ENCODE measurements around the gene CAMSAP2.

CAMSAP2 gene

DNA sequence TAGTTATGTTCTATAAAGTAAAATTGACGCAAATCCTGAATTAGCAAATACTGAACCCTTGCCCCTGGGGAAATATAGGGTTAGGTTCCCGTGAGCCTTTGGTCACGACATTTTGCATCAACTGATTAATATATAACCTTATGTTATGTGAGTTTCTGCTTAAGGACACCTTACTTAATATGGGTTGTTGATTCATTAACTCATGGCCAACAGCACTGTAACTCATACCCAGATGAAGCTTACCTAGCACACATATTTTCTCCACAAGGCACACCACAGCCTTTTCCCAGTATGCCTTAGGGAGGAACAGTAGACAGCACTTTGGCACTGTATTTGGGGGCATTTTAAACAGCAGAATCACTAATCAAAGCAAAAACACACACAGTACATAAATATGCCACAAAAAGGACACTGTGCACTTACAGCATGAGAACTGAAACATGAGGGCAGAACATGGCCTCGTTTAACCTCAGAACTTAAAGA, 171.1 kb downstream of the CAMSAP2 start:
- peaks cover 37 to 38% of the 10 kb centered on the region in 2 experiments for H3K4me1 ChIP-seq (ENCODE audit: control insufficient read depth in 1 of 2, insufficient read depth in 1 of 2, low read depth in 1 of 2, low read length in 1 of 2)
- no peak overlapping the region for H3K27ac ChIP-seq
- H3K9me3 ChIP-seq, result no peaks in the 10 kb centered on the region
- no peaks in the 10 kb centered on the region for H3K27me3 ChIP-seq
- H3K36me3 ChIP-seq, result peaks cover 5% of the 10 kb centered on the region
- no peak overlapping the region for H3K4me3 ChIP-seq (ENCODE audit: low read depth in 1 of 2, low read length in 1 of 2)
- no peak for TF ChIP-seq CTCF (IDR thresholded peaks at IDR 0.05)

Data from neutrophil (primary cell).